22Rv1 (cell line): ENCODE measurements around the gene POLR2A.

ENCODE experiments used
- ZFX ChIP-seq: fragments of 450-650 bp; IDR thresholded peaks from 2 replicates; pipeline ENCODE4 v1.6.1; 2017; ENCODE audit warnings: antibody characterized with exemption, borderline replicate concordance
- TF ChIP-seq, protein P1 (sequence below): fragments of 450-650 bp; IDR thresholded peaks from 2 replicates; pipeline ENCODE4 v1.5.1; 2017; ENCODE audit warnings: mild to moderate bottlenecking

DNA sequence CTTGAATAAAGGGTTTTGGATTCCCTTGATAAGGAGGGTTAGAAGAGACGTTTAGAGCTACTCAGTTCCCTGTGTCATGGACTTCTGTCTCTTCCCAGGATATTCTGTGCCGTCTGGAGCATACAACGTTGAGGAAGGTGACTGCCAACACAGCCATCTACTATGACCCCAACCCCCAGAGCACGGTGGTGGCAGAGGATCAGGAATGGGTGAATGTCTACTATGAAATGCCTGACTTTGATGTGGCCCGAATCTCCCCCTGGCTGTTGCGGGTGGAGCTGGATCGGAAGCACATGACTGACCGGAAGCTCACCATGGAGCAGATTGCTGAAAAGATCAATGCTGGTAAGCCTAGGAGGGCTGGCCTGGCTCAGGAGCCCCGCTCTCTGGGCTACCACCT, 24.7 kb downstream of the POLR2A start:
- TF ChIP-seq, protein P1, sequence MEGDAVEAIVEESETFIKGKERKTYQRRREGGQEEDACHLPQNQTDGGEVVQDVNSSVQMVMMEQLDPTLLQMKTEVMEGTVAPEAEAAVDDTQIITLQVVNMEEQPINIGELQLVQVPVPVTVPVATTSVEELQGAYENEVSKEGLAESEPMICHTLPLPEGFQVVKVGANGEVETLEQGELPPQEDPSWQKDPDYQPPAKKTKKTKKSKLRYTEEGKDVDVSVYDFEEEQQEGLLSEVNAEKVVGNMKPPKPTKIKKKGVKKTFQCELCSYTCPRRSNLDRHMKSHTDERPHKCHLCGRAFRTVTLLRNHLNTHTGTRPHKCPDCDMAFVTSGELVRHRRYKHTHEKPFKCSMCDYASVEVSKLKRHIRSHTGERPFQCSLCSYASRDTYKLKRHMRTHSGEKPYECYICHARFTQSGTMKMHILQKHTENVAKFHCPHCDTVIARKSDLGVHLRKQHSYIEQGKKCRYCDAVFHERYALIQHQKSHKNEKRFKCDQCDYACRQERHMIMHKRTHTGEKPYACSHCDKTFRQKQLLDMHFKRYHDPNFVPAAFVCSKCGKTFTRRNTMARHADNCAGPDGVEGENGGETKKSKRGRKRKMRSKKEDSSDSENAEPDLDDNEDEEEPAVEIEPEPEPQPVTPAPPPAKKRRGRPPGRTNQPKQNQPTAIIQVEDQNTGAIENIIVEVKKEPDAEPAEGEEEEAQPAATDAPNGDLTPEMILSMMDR: no peak
- TF ChIP-seq ZFX: no peak
